PC-9 (cell line): ENCODE measurements around the gene SPAG9.

Source experiments
- EZH2 ChIP-seq: fragments of 200-600 bp; sonication (generic); IDR thresholded peaks from 2 replicates; pipeline ENCODE4 v1.8.0; 2017; ENCODE audit warnings: antibody characterized with exemption, low read depth
- TF ChIP-seq, protein P1 (sequence below): fragments of 200-600 bp; sonication (generic); conservative IDR thresholded peaks from 2 replicates; pipeline ENCODE4 v1.6.1; 2017; ENCODE audit warnings: mixed run types, antibody characterized with exemption, mild to moderate bottlenecking, moderate library complexity

DNA sequence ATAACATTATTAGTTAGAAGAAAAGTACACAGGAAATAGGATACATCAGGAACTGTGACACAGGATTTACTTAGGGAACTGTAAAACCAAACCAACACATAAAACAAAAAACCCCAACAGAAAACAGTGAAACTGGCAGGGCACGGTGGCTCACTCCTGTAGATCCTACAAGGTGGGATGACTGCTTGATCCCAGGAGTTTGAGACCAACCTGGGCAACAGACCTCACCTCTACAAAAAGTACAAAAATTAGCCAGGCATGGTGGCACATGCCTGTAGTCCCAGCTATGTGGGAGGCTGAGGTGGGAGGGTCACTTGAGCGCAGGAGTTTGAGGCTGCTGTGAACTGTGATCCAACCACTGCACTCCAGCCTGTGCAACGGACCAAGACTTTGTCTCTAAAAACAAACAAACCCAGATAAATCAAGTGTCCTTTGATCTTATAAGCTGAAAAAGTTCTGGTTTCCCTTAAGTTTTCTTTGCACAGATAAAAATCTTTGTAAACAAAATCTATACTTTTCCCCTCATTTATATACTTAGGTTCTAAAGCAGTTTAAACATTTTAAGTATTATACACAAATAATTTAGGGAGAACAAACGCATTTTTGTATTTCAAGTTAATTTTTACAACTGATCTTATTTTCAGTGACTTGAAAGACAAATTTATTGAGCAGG lies 143.0 kb downstream of the SPAG9 start:
- TF ChIP-seq, protein P1, sequence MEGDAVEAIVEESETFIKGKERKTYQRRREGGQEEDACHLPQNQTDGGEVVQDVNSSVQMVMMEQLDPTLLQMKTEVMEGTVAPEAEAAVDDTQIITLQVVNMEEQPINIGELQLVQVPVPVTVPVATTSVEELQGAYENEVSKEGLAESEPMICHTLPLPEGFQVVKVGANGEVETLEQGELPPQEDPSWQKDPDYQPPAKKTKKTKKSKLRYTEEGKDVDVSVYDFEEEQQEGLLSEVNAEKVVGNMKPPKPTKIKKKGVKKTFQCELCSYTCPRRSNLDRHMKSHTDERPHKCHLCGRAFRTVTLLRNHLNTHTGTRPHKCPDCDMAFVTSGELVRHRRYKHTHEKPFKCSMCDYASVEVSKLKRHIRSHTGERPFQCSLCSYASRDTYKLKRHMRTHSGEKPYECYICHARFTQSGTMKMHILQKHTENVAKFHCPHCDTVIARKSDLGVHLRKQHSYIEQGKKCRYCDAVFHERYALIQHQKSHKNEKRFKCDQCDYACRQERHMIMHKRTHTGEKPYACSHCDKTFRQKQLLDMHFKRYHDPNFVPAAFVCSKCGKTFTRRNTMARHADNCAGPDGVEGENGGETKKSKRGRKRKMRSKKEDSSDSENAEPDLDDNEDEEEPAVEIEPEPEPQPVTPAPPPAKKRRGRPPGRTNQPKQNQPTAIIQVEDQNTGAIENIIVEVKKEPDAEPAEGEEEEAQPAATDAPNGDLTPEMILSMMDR = no peak
- no peak for TF ChIP-seq EZH2
